Measurements from ENCODE around the gene TPRN. TPM values are rescaled to one million over a fixed set of nuclear protein-coding genes. Genes with fewer than 3 reads are reported as not detected.

Gene TPRN
- total RNA-seq, 1 donor from 2014 or later, result 10.6 TPM

- DNase-seq (ENCODE audit: low read depth), result no peak
These were observed 26.5 kb downstream of the TPRN start for GRCh38 chr9:137173796-137174664.

GRCh38 chr9:137172901-137173795 is 27.4 kb downstream of the TPRN start:
- DNase-seq (ENCODE audit: low read depth), result no peak

- no peak for DNase-seq (ENCODE audit: low read depth)
These were observed 29.2 kb downstream of the TPRN start for GRCh38 chr9:137171149-137171900.

- DNase-seq (ENCODE audit: low read depth), result no peak
These were observed 29.9 kb downstream of the TPRN start for GRCh38 chr9:137170486-137171148.

GRCh38 chr9:137169896-137170358 is 30.6 kb downstream of the TPRN start, which contains the start of gene LRRC26:
LRRC26 (minus strand) TSS chr9:137170051; CDS start chr9:137169943, 108 bp downstream.
- no peak for DNase-seq (ENCODE audit: low read depth)

GRCh38 chr9:137168904-137169856 is 31.4 kb downstream of the TPRN start:
- DNase-seq (ENCODE audit: low read depth), result no peak

- no peak for DNase-seq (ENCODE audit: low read depth)
These were observed 32.0 kb downstream of the TPRN start for GRCh38 chr9:137168573-137168903.

GRCh38 chr9:137167747-137168572 is 32.6 kb downstream of the TPRN start:
- DNase-seq (ENCODE audit: low read depth), result no peak

GRCh38 chr9:137167277-137167746 is 33.2 kb downstream of the TPRN start:
- DNase-seq (ENCODE audit: low read depth), result no peak

- no peak for DNase-seq (ENCODE audit: low read depth)
These were observed 33.9 kb downstream of the TPRN start for GRCh38 chr9:137166380-137167229.

GRCh38 chr9:137165250-137165836 is 35.2 kb downstream of the TPRN start:
- DNase-seq (ENCODE audit: low read depth), result no peak

GRCh38 chr9:137164370-137165249 is 35.9 kb downstream of the TPRN start:
- no peak for DNase-seq (ENCODE audit: low read depth)

- DNase-seq (ENCODE audit: low read depth), result no peak
These were observed 36.7 kb downstream of the TPRN start for GRCh38 chr9:137163805-137164204.

GRCh38 chr9:137163365-137163715 is 37.2 kb downstream of the TPRN start:
- DNase-seq (ENCODE audit: low read depth), result no peak

- no peak for DNase-seq (ENCODE audit: low read depth)
These were observed 37.8 kb downstream of the TPRN start for GRCh38 chr9:137162505-137163364.
